Measurements from ENCODE around the gene ZCCHC9.
"Not testable (repeated sequence)": the region's sequence is repeated elsewhere in the genome, so short reads cannot be mapped to it uniquely, and the experiment has no call there.

Gene ZCCHC9

DNA sequence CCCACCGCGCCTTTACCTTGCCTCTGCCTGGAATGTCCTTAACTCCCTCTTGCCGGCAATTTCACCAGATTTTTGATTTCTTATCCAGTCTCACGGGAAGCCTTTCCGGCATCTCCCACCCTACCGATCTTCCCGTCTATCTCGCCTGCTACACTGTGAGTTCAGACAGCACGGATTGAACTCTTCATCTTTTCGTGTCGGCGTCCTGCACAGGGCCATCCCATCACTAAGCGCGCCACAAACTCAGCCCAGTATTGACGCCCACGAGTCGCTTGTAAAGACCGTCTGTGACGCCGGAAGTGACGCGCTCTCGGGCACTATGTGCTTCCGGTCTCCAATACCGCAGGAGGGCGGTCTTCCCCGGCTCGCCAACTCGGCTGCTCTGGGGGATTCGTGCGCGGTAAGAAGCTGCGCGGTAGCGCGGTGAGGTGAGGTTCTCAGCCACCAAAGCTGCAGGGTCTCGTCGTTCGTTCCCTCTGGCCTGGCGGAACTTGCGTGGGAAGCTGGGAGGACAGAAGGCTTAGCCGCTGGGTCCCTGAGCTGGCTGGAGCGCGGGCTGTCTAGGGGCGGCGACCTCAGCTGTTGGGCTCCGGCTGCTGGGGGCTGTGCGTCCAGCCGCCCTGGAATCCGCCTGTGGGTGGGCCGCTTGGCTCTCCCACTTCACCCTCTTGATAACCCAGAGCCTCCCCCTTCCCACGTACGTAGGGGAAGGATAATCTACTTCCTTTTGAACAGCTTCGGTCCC lies at the start of gene ZCCHC9:
ZCCHC9 (plus strand) TSS at position 317 of the 745 bp plus-strand sequence. CDS start 3,171 bp downstream, outside the sequence.
- DNase-seq, result peak; percentile 93

DNA sequence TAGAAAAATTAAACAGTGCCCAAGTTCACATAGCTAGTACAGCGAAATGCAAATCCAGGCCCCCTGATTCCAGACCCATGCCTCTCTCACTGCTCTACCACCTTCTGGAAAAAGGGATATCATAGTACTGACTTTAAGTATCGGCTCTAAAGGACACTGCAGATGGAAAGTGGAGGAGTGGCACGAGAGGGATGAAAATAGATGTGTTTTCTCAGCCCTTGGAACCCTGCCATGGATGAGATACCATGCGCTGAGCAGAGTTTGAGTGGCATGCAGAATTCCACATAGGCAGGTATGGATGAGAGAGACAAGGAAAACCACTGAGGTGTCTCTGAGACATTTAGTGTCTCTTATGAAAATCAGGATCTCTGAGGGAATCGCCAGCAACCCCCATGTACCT lies 49.5 kb upstream of the ZCCHC9 start:
- DNase-seq, result no peak

DNA sequence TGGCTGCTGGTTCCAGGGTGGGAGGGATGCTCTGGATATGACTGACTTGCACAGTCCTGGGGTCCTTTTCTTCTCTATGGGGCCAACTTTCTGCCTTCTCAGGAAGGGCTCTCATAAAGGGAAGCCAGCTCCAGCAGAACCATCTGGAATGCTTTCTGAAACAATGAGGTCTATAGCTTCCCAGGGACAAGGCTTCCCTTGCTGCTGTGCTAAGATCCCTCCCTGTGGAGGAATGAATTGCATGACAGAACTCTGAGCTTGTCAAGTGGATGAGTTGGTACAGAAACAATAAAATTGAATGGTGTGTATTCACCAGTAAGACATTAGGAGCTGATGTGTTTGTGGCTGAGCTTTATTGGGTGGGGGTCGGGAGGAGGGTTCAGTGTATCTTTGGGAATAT lies 48.5 kb upstream of the ZCCHC9 start:
- no peak for DNase-seq

DNA sequence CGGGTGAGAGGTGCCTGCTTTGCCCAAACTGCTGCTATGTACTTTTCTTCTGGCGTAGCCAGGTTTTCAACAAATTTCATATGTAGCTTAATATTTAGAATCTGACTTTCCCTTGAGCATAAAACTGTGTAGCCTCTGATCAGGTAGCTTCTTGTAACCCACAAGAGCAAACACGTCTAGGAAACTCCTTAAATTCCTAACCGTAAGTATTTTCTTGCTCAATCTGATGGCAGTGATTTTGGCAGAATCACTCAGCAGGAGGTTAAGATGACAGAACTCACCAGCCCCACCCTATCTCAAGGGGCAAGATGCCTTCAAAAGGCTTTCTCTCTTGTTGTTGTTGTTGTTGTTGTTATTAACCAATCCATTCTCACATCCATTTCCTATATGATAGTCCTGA lies 47.5 kb upstream of the ZCCHC9 start:
- DNase-seq, result no peak

GRCh38 chr5:81254886-81255559 lies 46.4 kb upstream of the ZCCHC9 start:
- DNase-seq, result no peak

DNA sequence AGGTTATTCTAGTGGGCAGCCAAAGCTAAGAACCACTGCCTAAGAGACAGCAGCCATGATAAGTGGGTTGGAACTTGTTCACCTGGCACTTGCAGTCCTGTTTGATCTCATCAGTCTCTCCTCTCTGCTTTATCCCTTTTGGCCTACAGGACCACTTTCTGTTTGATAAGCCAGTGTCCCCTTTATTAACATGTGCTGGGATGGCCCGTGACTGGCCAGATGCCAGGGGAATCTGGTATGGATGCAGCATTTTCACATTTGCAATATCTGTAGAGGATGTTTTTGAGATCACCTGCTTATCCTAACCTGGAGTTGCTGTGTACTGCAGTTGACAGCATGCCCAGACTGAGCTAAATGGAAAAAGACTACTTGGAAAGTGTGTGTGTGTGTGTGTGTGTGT lies 44.6 kb upstream of the ZCCHC9 start:
- DNase-seq, result no peak

DNA sequence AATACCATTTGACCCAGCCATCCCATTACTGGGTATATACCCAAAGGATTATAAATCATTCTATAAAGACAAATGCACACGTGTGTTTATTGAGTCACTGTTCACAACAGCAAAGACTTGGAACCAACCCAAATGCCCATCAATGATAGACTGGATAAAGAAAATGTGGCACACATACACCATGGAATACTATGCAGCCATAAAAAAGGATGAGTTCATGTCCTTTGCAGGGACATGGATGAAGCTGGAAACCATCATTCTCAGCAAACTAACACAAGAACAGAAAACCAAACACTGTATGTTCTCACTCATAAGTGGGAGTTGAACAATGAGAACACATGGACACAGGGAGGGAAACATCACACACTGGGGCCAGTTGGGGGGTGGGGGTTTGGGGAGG lies 38.6 kb upstream of the ZCCHC9 start:
- not testable (repeated sequence) for DNase-seq

GRCh38 chr5:81265101-81265500 lies 36.3 kb upstream of the ZCCHC9 start:
- DNase-seq, result no peak

DNA sequence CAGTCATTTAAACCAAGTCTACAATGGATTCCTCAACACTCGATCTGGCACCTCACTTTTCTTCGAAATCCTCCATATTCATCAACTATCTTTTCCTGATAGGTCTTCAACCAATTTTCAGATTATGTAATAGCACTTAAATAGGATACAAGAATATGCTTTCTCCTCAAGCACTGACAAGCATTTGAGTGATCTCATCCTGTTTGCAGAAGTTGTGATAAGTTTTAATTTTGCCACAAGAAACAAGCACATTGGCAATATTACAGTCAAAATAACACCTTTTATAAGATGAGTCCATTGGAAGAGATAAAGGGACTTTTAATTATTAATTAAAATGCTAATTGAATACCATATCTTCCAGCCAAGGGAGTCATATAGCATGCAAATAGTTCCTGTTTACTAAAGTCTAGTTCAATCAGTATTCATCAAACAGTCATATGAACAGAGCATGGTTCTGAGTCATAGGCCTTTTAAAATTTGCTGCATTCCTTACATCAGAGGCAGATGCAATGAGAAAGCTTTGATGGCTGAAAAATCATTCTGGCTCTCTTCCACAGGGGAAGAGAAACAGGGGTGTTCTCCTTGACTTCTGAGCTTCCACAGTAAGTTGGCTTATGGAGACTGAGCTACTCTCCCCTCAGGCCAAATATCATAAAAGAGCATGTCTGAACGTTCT lies 32.7 kb upstream of the ZCCHC9 start:
- DNase-seq, result no peak

DNA sequence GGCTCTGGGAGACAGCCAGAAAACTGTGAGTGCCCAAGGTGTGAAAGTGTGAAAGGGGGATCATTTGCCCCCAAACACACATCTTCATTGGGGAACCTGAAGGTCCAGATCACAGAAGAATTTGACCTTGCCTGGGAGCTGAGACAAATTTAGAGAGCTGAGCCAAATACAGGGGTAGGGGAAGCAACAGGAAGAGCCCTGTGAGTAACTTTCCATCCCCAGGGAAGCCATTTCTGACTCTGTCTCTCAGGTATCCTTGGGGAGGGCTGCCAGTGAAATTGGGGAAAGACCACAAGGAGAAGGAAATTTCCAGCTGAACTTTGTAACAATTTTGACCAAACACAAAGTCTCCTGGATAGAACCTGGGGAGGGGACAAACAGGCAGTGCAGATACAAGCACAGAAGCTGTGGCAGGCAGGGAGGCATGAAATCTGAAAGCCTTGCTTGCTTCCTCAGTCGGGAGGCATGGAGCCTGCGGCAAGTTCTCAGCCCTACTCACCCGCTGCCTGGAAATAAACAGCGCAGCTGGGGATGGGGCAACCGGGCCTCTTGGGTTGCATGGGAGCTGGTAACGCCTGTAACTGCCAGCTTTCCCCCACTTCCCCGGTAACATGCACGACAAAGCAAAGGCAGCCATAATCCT lies 31.5 kb upstream of the ZCCHC9 start:
- DNase-seq, result no peak

DNA sequence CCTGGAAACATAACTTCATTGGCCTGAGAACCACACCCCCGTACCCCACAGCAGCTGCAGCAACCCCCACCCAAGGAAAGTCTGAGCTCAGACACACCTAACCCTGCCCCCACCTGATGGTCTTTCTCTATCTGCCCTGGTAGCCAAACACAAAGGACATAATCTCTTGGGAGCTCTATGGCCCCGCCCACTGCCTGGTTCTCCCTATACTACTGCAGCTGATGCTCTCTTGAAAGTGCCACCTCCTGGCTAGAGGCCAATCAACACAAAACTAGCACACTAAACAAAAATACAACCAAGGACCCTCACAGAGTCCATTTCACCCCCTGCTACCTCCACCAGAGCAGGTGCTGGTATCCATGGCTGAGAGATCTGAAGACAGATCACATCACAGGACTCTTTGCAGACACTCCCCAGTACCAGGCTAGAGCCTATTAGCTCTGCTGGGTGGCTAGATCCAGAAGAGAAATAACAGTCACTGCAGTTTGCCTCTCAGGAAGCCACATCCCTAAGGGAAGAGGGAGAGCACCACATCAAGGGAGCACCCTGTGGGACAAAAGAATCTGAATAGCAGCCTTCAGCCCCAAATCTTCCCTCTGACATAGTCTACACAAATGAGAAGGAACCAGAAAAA lies 30.9 kb upstream of the ZCCHC9 start:
- DNase-seq, result not testable (repeated sequence)

DNA sequence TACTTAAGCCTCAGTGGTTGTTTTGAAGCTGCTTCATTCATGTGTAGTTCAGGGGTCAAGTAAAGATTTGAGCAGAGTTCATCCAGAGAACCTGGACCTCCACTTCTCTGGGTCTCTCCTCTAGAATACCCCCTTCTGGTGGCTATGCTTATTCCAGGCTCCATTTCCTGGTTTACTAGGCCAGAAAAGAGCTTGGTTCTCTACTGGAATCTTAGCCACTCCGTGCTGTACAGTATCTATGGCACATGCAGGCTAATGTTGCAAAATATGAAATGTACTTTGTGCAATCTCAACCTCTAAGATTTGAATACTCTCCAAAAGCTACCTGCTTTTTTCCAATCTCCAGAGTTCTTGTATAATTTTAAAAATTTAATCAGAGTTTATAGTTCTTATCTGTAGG lies 17.4 kb upstream of the ZCCHC9 start:
- no peak for DNase-seq

DNA sequence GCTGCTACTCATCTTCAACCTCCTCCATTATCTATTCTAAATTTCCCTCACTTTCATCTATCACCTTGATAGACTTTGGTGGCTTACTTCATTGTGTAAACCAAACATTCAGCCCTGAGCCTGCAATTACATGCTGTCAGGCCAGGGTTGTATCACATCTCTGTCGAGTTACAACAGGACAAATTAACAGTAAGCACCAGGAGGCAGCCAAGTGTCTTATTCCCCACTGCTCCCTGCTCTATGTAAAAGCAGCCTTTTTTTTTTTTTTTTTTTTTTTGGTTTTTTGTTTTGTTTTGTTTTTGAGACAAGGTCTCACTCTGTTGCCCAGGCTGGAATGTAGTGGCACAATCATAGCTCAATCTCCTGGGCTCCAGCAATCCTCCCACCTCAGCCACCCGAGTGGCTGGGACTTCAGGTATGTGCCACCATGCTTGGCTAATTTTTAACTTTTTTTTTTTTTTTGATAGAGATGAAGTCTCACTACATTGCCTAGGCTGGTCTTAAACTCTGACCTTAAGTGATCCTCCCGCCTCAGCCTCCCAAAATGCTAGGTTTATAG lies 15.2 kb upstream of the ZCCHC9 start:
- no peak for DNase-seq

- no peak for DNase-seq
These were observed 13.4 kb upstream of the ZCCHC9 start for GRCh38 chr5:81288021-81288433.

DNA sequence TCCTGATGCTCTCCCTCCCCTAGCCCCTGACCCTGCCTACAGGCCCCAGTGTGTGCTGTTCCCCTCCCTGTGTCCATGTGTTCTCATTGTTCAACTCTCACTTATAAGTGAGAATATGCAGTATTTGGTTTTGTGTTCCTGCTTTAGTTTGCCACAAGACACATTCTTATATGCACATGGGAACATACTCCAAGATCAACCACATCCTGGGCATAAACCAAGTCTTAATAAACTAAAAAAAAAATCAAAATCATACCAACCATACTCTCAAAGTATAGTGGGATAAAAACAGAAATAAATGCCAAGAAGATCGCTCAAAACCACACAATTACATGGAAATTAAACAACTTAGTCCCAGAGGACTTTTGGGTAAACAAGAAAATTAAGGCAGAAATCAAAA lies 11.2 kb upstream of the ZCCHC9 start:
- no peak for DNase-seq

- DNase-seq, result no peak
These were observed 9.3 kb upstream of the ZCCHC9 start for GRCh38 chr5:81292130-81292529.

- not testable (repeated sequence) for DNase-seq
These were observed 7.4 kb upstream of the ZCCHC9 start for GRCh38 chr5:81294021-81294420.

DNA sequence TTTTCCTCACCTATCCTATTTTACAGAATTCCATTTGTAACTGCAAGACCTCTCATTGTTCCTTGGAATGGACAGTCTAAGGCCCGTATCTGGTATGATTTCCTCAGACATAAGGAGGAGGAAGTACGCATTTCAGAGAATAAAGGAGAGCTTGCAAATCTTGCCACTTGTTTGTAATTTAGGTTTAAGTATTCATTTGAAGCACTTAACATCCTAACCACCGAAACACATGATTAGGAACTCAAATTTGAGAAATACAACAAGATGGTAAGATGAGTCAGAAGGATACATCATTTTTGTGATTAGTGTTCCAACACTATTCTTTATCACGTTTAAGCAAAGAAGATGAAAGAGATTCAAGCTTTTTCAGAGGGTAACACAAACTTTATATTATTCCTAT lies 3.9 kb upstream of the ZCCHC9 start:
- DNase-seq, result no peak

GRCh38 chr5:81300921-81301270 lies 491 bp upstream of the ZCCHC9 start:
- no peak for DNase-seq

DNA sequence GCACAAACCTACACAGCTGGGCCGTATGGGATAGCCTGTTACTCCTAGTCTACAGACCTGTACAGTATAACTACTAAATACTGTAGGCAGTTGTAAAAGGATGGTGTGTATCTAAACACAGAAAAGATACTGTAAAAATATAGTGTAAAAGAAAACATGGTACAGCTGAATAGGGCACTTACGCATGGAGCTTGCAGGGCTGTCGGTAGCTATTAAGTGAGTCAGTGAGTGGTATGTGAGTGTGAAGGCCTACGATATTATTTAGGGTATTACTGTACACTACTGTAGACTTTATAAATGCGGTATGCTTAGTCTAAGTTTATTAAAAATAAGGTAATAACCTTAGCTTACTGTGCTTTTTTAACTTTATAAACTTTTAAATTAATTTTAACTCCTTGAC lies 1.2 kb downstream of the ZCCHC9 start:
- no peak for DNase-seq

GRCh38 chr5:81303563-81303962 lies 2.2 kb downstream of the ZCCHC9 start:
- no peak for DNase-seq

DNA sequence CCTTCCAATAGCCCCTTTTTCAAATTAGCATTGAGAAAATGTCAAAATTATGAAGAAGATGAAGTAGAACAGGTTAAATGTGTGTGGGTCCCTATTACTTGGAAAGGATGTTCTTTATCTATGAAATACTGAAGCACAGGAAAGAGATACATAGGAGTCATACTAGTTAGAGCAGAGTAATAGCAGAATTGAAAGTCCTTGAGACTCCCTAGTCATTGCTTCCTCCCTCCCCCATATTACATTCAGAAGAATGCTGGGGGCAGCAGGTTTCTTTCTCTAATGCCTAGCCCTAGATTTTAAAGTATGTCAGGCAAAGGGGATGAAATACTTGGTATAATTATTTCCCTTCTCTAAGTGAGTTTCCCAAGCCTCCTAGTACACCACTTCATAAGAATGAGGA lies 4.4 kb downstream of the ZCCHC9 start:
- no peak for DNase-seq

- DNase-seq, result no peak
These were observed 7.4 kb downstream of the ZCCHC9 start for GRCh38 chr5:81308836-81309235.

All from activated CD8-positive, alpha-beta memory T cell treated with anti-CD3 and anti-CD28 coated beads, Interleukin-2, amount 50 U/mL, for 4 hours (primary cell).